ENCODE results near the gene MGP. TPM values are rescaled to one million over a fixed set of nuclear protein-coding genes. Genes with fewer than 3 reads are reported as not detected.
A peak's percentile ranks its signal among the peaks of the same experiment; 100 is the strongest.

MGP gene
- total and polyA plus RNA-seq, 12 donors: 50.6 to 2,003 (median 1,117) TPM

- Histone ChIP-seq H3K27me3 (no peaks in the 10 kb centered on the region), H3K36me3 (replicated peaks in 1 of 2) (no peaks in the 10 kb centered on the region), H3K4me3 (no peak overlapping the region), H3K9me3 (replicated peaks in 1 of 3) (no peaks in the 10 kb centered on the region), H3K27ac (no peak overlapping the region), H3K4me1 (replicated peaks in 1 of 2) (peaks cover 0 to 7% of the 10 kb centered on the region in 2 donors)
- no peak for TF ChIP-seq POLR2A (IDR thresholded peaks at IDR 0.05)
- no peak for TF ChIP-seq CTCF (IDR thresholded peaks at IDR 0.05)
- intact Hi-C loops (cut with DNase I): no loop called here
- 41 to 91% (median 66%) methylated on average over 2 of the region's 2 CpGs for WGBS, 4 donors
- DNase-seq: no peak
Measured at GRCh38 chr12:14911131-14911530, 25.5 kb upstream of the MGP start.

GRCh38 chr12:14910090-14910915 lies 24.6 kb upstream of the MGP start:
- TF ChIP-seq POLR2A (IDR thresholded peaks at IDR 0.05) (no peak), CTCF (IDR thresholded peaks at IDR 0.05) (no peak)
- DNase-seq: no peak
- whole genome bisulfite sequencing, 4 donors: 64 to 79% (median 69%) methylated on average over 5 of the region's 5 CpGs
- H3K27ac ChIP-seq: peak overlapping the region in 2 of 5 donors; percentile 18 to 27
- peaks cover 7 to 16% of the 10 kb centered on the region in 2 donors for H3K4me1 ChIP-seq (replicated peaks in 1 of 2)
- H3K9me3 ChIP-seq (replicated peaks in 1 of 3): no peaks in the 10 kb centered on the region
- intact Hi-C loops (cut with DNase I): no loop called here
- no peaks in the 10 kb centered on the region for H3K27me3 ChIP-seq
- no peaks in the 10 kb centered on the region for H3K36me3 ChIP-seq (replicated peaks in 1 of 2)
- no peak overlapping the region for H3K4me3 ChIP-seq

GRCh38 chr12:14907953-14908352 lies 22.3 kb upstream of the MGP start:
- WGBS, 4 donors: 88 to 100% (median 93%) methylated on average over 1 of the region's 1 CpG
- Histone ChIP-seq H3K36me3 (replicated peaks in 1 of 2) (no peaks in the 10 kb centered on the region), H3K27me3 (no peaks in the 10 kb centered on the region), H3K4me1 (replicated peaks in 1 of 2) (peaks cover 8 to 18% of the 10 kb centered on the region in 2 donors), H3K9me3 (replicated peaks in 1 of 3) (no peaks in the 10 kb centered on the region), H3K27ac (no peak overlapping the region), H3K4me3 (no peak overlapping the region)
- intact Hi-C loops (cut with DNase I): no loop called here
- TF ChIP-seq CTCF (IDR thresholded peaks at IDR 0.05) (no peak), POLR2A (IDR thresholded peaks at IDR 0.05) (no peak)
- no peak for DNase-seq

- Histone ChIP-seq H3K36me3 (replicated peaks in 1 of 2) (no peaks in the 10 kb centered on the region), H3K27me3 (no peaks in the 10 kb centered on the region), H3K4me1 (replicated peaks in 1 of 2) (peaks cover 13 to 28% of the 10 kb centered on the region in 2 donors), H3K27ac (peak overlapping the region in 3 of 5 donors; percentile 13 to 58 (median 24)), H3K4me3 (no peak overlapping the region), H3K9me3 (replicated peaks in 1 of 3) (no peaks in the 10 kb centered on the region)
- no peak for TF ChIP-seq CTCF (IDR thresholded peaks at IDR 0.05)
- TF ChIP-seq POLR2A (IDR thresholded peaks at IDR 0.05): no peak
- WGBS, 4 donors: 88 to 93% (median 89%) methylated on average over 3 to 5 of the region's 5 CpGs
- no peak for DNase-seq
- intact Hi-C loops (cut with DNase I): no loop called here
Measured at GRCh38 chr12:14906114-14906513, 20.5 kb upstream of the MGP start.

Measured in adrenal gland (tissue), 12 donors.